Inflammatory macrophage treated with lipopolysaccharide for 1 hour (primary cell): Measurements from ENCODE around the gene SCT.

Source experiments
- DNase-seq, 2 donors: peaks; one replicate each; pipeline ENCODE4 v3.0.0-alpha.2; 2020 to 2022

The SCT gene

DNA sequence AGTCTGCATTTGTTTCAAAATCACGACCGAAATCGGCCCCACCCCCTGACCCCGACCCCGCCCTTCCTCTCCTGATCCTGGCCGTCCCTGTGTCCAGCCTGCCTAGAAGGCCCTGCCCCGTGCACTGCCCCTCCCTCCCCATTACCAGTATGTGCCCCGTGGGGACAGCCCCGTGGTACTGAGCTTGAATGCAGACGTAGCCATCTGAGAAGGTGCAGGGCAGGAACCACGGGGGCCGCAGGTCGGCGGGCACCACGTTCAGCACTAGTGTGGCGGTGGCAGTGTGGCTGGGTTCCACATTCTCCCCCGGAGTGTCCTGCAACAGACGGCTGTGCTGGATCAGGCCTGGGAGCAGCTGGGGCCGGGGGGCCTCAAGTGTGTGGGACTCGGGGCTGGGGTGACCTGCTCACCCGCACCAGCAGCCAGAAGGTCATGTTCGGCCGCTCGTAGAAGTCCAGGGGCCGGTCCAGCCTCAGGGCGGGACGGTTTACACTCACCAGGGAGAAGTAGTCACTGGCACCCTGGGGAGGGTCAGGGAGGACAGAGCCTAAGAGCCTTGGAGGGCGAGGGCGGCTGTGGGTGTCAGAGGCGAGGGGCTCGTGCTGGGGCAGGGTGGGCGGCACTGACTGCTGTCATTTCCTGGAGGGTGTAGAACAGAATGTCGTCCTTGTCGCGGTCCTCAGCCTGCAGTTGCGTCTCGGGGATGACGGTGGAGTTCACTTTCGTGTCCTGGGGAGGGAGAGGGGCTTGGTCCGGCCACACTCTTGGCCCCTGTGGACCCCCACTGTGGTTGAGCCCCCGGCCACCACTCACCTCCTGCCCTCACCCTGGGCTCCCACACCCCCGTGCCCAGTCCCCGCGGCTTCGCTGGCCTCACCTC is 5.8 kb downstream of the SCT start:
- DNase-seq = no peak

- no peak for DNase-seq
These were observed 6.8 kb downstream of the SCT start for GRCh38 chr11:620201-620600.

- no peak for DNase-seq
These were observed 7.3 kb downstream of the SCT start for GRCh38 chr11:619628-620050.

DNA sequence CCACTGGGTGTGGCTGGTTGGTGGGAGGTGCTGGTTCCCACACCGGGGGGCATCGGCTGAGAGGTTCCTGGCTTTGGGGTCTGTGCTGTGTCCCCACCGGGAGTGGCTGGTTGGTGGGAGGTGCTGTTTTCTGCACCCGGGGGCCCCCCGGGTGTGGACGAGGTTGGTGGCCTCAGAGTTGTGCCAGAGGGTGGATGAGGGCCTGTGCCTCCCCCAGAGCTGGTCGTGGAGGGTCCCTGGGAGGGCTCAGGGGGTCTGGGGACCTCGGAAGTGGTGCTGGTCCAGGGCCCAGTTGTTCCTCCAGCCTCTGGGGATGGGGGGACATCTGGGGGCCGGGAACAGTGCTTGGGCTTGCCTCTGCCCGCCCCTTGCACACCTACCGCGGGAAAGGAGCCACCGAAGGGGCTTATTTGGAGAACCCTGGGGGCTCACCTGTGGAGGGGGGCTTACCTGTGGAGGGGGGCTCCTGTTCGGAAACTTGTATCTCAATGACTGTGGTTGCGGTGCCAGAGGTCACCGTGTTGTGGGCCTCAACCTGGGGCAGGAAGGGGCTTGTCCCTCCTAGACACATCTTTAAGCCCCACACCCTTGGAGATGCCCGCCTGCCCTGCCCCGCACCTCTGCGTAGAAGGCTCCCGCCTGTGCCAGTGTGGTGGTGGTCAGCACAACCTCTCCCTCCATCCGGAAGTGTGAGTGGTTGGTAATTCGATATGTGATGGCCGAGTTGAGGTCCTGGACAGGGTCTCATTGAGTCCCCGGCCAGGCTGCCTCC is 7.9 kb downstream of the SCT start:
- no peak for DNase-seq

- no peak for DNase-seq
These were observed 8.9 kb downstream of the SCT start for GRCh38 chr11:617912-618682.

DNA sequence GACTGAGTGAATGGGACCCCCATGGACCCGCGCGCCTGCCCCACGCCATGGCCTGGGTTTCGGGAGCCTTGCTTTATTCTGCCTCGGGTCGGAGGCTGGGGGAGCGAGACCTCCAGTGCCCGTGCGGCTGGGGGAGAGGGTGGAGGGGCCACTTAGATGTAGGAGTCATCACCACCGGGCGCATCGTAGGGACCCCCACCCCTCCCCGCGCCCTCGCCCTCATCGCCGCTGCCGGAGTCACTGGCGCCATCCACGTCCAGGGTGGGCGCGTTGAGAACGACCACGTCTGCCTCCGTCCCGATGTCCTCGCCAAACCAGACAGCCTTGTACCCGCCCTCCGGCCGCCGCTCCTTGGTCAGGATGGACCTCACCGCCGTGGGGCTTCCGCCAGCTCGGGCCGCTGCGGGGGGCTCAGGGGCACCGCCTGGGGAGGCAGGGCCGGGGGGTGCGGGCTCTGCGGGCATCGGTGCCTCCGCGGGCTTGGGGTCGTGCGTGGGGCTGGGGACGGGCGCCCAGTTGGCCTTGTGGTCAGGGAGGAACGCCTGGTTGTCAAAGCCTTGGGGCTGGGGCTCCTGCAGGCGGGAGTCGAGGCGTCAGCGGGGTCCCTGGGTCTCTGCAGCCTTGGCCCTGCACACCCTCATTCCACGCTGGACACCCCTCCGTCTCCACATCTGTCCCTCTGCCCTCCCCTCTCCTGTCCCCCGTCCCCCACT is 9.6 kb downstream of the SCT start:
- no peak for DNase-seq

DNA sequence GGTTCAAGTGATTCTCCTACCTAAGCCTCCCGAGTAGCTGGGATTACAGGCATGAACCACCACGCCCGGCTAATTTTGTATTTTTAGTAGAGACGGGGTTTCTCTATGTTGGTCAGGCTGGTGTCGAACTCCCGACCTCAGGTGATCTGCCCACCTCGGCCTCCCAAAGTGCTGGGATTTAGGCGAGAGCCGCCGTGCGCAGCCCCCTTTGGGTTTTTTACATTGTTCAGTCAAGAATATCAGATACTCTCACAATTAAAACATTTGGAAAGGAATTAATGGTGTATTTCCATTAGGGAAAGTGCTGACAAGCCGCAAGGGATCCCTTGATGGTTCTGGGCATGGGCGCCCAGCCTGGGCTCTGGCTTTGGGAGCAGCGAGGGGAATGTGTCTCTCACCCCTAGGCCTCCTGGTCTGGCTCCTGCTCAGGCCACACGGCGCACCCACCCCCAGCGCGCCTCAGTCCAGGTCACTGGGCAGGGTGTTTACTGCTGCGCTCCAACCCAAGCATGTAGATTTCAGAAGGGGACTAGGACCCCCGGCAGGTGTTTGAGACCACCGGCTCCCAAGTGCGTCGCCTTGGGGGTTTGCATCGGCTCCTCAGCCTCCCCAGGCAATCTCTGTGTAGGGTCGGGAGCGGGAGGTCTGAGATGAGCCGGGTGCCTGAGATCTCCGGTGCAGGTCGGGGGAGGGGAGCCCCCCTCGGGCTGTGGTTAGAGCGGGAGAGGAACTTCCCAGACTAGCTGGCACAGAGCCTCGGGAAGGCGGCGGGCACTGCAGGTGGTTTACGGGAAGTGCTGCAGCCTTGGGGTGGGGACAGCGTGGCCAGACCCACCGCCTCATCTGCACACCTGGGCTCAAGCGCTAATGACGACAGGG is 10.4 kb downstream of the SCT start:
- no peak for DNase-seq

DNA sequence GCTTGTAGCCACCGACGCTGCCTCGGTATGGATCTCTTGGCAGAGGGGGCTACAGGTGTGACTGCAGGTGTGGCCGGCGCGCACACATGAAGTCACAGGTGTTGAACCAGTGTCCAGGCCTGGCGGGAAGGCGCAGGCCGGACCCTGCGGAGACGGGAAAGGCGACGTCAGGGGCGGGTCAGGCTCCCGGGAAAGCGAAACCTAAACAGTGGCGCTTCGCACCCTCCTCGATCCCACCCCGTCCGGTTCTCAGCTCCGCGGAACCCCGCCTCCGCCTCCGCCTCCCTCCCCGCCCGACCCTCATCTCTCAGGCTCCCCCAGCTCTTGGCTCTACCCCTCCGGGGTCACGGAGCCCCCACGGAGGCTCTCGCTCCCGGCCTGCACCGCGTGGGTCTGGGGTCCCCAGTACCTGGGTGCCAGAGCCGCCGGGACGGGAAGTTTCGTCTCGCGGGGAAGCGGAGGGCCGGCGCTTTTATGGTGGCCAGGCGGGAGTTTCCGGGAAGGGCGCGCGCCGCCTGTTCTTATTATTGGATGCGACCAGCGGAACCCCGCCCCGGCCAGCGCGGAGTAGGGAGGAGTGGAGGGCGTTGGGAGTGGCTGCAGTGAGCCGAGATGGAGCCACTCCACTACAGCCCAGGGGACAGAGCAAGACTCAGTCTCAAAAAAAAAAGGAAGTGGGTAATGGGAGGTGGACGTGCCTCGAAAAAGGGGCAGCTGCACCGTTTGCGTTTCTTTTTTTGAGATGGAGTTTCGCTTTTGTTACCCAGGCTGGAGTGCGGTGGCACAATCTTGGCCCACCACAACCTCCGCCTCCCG is 11.3 kb downstream of the SCT start, which contains the start of gene IRF7:
Gene IRF7 (minus strand): TSS at position 447 of the 816 bp plus-strand sequence. CDS start 586 bp downstream, outside the sequence.
- DNase-seq = peak; percentile 97 to 98

- DNase-seq = no peak
These were observed 12.1 kb downstream of the SCT start for GRCh38 chr11:614623-615503.

- DNase-seq = no peak
These were observed 12.9 kb downstream of the SCT start for GRCh38 chr11:614021-614622.

GRCh38 chr11:613369-613968 is 13.5 kb downstream of the SCT start:
- peak; percentile 63 to 68 for DNase-seq

DNA sequence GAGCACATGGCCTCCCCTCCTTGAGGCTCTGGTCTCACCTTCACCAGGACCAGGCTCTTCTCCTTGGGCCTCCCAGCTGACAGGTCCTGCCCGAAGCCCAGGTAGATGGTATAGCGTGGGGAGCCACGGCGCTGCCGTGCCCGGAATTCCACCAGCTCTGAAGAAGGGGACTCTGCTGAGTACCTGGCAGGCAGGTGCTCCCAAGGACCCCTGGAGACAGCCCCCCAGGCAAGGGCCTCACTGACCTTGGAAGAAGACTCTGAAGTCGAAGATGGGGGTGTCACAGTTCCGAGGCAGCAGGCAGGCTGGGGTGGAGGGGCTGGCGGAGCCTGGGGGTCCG is 14.1 kb downstream of the SCT start:
- no peak for DNase-seq

GRCh38 chr11:612201-612960 is 14.6 kb downstream of the SCT start:
- no peak for DNase-seq

GRCh38 chr11:611001-611996 is 15.7 kb downstream of the SCT start:
- no peak for DNase-seq

DNA sequence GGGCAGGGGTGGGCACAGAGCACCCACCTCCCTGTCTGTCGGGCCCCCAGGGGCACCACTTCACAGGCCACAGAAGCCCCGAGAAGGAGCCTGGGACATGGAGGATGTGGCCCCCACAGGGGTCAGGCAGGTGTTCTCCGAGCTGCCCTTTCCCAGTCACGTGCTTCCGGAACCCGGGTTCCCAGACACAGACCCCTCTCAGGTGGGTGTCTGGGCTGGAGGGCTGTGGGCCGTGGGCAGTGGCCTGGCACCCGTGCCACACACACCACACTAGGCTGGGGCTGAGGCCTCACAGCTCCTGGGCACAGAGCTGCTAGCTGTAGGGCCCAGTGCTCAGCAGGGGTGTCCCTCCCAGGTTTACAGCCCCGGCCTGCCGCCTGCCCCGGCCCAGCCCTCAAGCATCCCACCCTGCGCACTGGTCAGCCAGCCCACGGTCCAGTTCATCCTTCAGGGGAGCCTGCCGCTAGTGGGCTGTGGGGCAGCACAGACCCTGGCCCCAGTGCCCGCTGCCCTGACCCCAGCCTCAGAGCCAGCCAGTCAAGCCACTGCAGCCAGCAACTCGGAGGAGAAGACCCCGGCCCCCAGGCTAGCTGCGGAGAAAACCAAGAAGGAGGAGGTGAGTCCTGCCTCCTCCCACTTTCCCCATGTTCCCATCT is 16.7 kb downstream of the SCT start:
- no peak for DNase-seq

DNA sequence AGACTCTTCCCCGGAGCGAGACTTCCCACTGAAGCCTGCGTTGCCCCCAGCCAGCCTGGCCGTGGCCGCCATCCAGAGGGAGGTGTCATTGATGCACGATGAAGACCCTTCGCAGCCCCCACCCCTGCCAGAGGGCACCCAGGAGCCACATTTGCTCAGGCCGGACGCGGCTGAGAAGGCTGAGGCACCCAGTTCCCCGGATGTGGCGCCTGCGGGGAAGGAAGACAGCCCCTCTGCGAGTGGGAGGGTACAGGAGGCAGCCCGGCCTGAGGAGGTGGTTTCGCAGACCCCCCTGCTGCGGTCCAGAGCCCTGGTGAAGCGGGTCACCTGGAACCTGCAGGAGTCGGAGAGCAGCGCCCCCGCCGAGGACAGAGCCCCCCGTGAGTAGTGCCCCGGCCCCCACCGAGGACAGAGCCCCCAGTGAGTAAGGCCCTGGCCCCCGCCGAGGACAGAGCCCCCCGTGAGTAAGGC is 17.6 kb downstream of the SCT start:
- DNase-seq = no peak
